ENCODE measurements around the gene VWF. TPM values are rescaled to one million over a fixed set of nuclear protein-coding genes. Genes with fewer than 3 reads are reported as not detected.
"Not testable (repeated sequence)": the region's sequence is repeated elsewhere in the genome, so short reads cannot be mapped to it uniquely, and the experiment has no call there.

The VWF gene
- total and polyA plus RNA-seq, 5 donors: 144 to 388 (median 242) TPM

- H3K27ac ChIP-seq (ENCODE audit: low read length); H3K9me3 ChIP-seq (ENCODE audit: control insufficient read depth, low read length); H3K4me1 ChIP-seq (ENCODE audit: control insufficient read depth, insufficient read depth, low read length); H3K4me3 ChIP-seq (ENCODE audit: low read length); DNase-seq; intact Hi-C loops (cut with DNase I); ATAC-seq; H3K27me3 ChIP-seq (ENCODE audit: control insufficient read depth, insufficient read depth): not testable (repeated sequence)
- 94% methylated on average over 5 of the region's 5 CpGs for WGBS
Measured at GRCh38 chr12:6102021-6102420, 22.4 kb downstream of the VWF start.

DNA sequence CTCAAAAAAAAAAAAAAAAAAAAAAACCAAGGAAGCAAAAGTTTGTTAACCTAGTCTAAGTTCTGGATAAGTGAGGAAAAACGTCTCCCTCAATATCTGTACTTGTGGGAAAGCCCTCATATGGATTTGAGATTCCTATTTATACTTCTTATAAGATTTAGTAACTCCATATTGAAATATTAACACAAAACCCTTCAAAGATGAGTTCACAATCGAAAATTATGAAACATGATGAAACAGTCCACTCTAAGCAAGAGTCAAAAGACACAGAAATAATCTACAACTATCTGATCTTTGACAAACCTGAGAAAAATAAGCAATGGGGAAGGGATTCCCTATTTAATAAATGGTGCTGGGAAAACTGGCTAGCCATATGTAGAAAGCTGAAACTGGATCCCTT, 25.2 kb downstream of the VWF start:
- Histone ChIP-seq H3K4me1 (ENCODE audit: control insufficient read depth, insufficient read depth, low read length) (no peaks in the 10 kb centered on the region), H3K27me3 (ENCODE audit: control insufficient read depth, insufficient read depth) (no peaks in the 10 kb centered on the region), H3K9me3 (ENCODE audit: control insufficient read depth, low read length) (no peaks in the 10 kb centered on the region), H3K27ac (ENCODE audit: low read length) (no peak overlapping the region), H3K4me3 (ENCODE audit: low read length) (no peak overlapping the region)
- intact Hi-C loops (cut with DNase I): no loop called here
- 65% methylated on average over 2 of the region's 2 CpGs for WGBS
- DNase-seq (no peak), ATAC-seq (no peak)

DNA sequence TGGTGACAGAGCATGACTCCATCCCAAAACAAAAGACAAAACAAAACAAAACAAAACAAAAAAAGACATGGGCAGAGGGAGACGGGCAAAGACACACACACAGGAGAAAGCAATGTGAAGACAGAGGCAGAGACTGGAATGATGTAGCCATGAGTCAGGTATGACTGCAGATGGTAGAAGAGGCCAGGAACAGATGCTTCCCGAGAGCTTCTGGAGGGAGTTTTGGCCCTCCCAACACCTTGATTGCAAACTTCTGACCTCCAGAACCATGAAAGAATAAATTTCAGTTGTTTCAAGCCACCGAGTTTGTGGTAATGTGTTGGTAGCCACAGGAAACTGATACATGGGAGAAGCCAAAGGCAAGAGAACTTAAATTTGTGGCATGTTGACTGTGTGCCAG, 27.1 kb downstream of the VWF start:
- DNase-seq (no peak), ATAC-seq (no peak)
- H3K9me3 ChIP-seq (ENCODE audit: control insufficient read depth, low read length): no peaks in the 10 kb centered on the region
- H3K4me1 ChIP-seq (ENCODE audit: control insufficient read depth, insufficient read depth, low read length): peaks cover 6% of the 10 kb centered on the region
- peak overlapping the region; percentile 16 for H3K27ac ChIP-seq (ENCODE audit: low read length)
- intact Hi-C loops (cut with DNase I): no loop called here
- no peak overlapping the region for H3K4me3 ChIP-seq (ENCODE audit: low read length)
- WGBS: 65% methylated on average over 3 of the region's 3 CpGs
- no peaks in the 10 kb centered on the region for H3K27me3 ChIP-seq (ENCODE audit: control insufficient read depth, insufficient read depth)

- WGBS: 75% methylated on average over 3 of the region's 3 CpGs
- H3K27me3 ChIP-seq (ENCODE audit: control insufficient read depth, insufficient read depth): no peaks in the 10 kb centered on the region
- intact Hi-C loops (cut with DNase I): no loop called here
- no peak overlapping the region for H3K4me3 ChIP-seq (ENCODE audit: low read length)
- ATAC-seq (no peak), DNase-seq (no peak)
- H3K4me1 ChIP-seq (ENCODE audit: control insufficient read depth, insufficient read depth, low read length): peaks cover 7% of the 10 kb centered on the region
- no peak overlapping the region for H3K27ac ChIP-seq (ENCODE audit: low read length)
- H3K9me3 ChIP-seq (ENCODE audit: control insufficient read depth, low read length): no peaks in the 10 kb centered on the region
Measured at GRCh38 chr12:6096527-6096926, 27.9 kb downstream of the VWF start.

GRCh38 chr12:6095269-6095668, 29.2 kb downstream of the VWF start:
- Histone ChIP-seq H3K9me3 (ENCODE audit: control insufficient read depth, low read length) (no peaks in the 10 kb centered on the region), H3K4me3 (ENCODE audit: low read length) (no peak overlapping the region), H3K27ac (ENCODE audit: low read length) (no peak overlapping the region), H3K27me3 (ENCODE audit: control insufficient read depth, insufficient read depth) (no peaks in the 10 kb centered on the region), H3K4me1 (ENCODE audit: control insufficient read depth, insufficient read depth, low read length) (peaks cover 7% of the 10 kb centered on the region)
- WGBS: 79% methylated on average over 4 of the region's 4 CpGs
- intact Hi-C loops (cut with DNase I): no loop called here
- no peak for DNase-seq
- ATAC-seq: no peak

GRCh38 chr12:6093764-6094163, 30.7 kb downstream of the VWF start:
- WGBS: 91% methylated on average over 2 of the region's 2 CpGs
- peaks cover 7% of the 10 kb centered on the region for H3K4me1 ChIP-seq (ENCODE audit: control insufficient read depth, insufficient read depth, low read length)
- H3K9me3 ChIP-seq (ENCODE audit: control insufficient read depth, low read length): no peaks in the 10 kb centered on the region
- H3K4me3 ChIP-seq (ENCODE audit: low read length): no peak overlapping the region
- H3K27ac ChIP-seq (ENCODE audit: low read length): no peak overlapping the region
- no peaks in the 10 kb centered on the region for H3K27me3 ChIP-seq (ENCODE audit: control insufficient read depth, insufficient read depth)
- ATAC-seq (peak in 1 of 2 donors; percentile 5), DNase-seq (no peak)
- intact Hi-C loops (cut with DNase I): no loop called here

DNA sequence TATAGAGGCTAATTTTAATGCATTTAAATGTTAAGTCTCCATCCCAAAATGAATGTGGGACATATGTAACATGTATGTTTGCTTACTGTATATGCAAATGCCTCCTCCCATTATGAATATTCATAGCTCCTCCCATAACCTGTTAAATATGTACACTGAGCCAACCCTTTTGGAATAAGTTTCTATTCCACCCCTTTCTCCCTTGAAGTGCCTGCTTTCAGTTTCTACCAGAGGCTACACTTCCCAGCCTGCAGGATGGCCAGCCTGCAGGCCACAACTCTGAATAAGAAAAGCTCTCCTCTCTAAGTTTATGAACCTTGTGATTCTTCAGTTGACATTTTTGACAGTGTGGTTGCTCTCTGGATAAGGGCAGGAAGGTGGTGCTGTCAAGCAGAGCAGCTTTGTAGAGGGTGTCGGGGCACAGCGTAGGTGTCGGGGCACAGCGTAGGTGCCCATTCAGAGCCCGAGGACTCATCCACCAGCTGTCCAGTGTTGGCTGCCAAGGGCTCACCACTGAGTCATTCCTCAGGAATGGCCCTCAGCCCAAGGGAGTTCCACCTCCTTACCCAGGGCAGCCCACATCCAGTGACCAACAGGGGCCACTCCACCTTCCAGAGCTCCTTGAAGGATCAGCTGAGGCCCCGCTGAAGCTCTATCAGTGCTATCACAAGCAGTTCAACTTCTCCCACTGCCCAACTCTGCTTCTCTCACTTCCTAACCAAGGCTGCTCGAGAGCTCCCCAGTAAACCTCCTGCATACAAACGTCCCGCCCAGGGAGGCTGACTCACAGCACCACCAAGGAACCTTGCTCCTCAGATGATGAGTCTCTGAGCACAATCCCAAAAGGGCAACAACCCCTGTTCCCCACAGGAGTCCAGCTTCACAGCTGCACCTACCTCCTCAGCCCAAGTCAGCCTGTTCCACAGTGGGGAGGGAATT, 31.4 kb downstream of the VWF start:
- Histone ChIP-seq H3K27ac (ENCODE audit: low read length) (peak overlapping the region; percentile 6), H3K4me1 (ENCODE audit: control insufficient read depth, insufficient read depth, low read length) (peaks cover 7% of the 10 kb centered on the region), H3K27me3 (ENCODE audit: control insufficient read depth, insufficient read depth) (no peaks in the 10 kb centered on the region), H3K4me3 (ENCODE audit: low read length) (no peak overlapping the region), H3K9me3 (ENCODE audit: control insufficient read depth, low read length) (no peaks in the 10 kb centered on the region)
- WGBS: 76% methylated on average over 9 of the region's 9 CpGs
- no peak for DNase-seq
- intact Hi-C loops (cut with DNase I): no loop called here
- peak; percentile 56 to 66 for ATAC-seq

- peaks cover 7% of the 10 kb centered on the region for H3K4me1 ChIP-seq (ENCODE audit: control insufficient read depth, insufficient read depth, low read length)
- ATAC-seq (no peak), DNase-seq (no peak)
- intact Hi-C loops (cut with DNase I): no loop called here
- peak overlapping the region; percentile 8 for H3K27ac ChIP-seq (ENCODE audit: low read length)
- H3K4me3 ChIP-seq (ENCODE audit: low read length): no peak overlapping the region
- WGBS: 89% methylated on average over 14 of the region's 14 CpGs
- no peaks in the 10 kb centered on the region for H3K27me3 ChIP-seq (ENCODE audit: control insufficient read depth, insufficient read depth)
- no peaks in the 10 kb centered on the region for H3K9me3 ChIP-seq (ENCODE audit: control insufficient read depth, low read length)
Measured at GRCh38 chr12:6091786-6092566, 32.5 kb downstream of the VWF start.

DNA sequence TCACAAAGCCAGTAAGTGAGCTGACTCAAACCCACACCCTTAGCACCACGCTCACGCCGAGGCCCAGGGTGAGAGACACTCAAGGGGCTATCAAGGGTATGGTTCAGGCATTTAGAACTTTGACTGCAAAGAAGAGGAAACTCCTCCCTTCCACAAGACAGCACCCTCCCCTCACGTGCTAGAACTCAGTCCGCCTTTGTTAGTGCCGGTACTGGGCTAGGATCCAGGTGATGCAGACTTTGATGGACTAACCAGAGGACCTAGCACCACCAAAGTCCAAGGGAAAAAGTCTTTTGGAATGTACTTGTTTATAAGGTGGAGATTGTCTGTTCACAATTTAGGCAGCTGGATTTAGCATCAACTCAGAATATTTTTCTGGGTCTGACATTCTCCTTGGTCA, 33.7 kb downstream of the VWF start:
- Histone ChIP-seq H3K9me3 (ENCODE audit: control insufficient read depth, low read length) (no peaks in the 10 kb centered on the region), H3K27me3 (ENCODE audit: control insufficient read depth, insufficient read depth) (no peaks in the 10 kb centered on the region), H3K27ac (ENCODE audit: low read length) (peak overlapping the region; percentile 40), H3K4me3 (ENCODE audit: low read length) (no peak overlapping the region), H3K4me1 (ENCODE audit: control insufficient read depth, insufficient read depth, low read length) (peaks cover 7% of the 10 kb centered on the region)
- DNase-seq: peak in 1 of 3 donors; percentile 50
- intact Hi-C loops (cut with DNase I): no loop called here
- peak; percentile 47 to 83 for ATAC-seq
- 29% methylated on average over 6 of the region's 6 CpGs for WGBS

DNA sequence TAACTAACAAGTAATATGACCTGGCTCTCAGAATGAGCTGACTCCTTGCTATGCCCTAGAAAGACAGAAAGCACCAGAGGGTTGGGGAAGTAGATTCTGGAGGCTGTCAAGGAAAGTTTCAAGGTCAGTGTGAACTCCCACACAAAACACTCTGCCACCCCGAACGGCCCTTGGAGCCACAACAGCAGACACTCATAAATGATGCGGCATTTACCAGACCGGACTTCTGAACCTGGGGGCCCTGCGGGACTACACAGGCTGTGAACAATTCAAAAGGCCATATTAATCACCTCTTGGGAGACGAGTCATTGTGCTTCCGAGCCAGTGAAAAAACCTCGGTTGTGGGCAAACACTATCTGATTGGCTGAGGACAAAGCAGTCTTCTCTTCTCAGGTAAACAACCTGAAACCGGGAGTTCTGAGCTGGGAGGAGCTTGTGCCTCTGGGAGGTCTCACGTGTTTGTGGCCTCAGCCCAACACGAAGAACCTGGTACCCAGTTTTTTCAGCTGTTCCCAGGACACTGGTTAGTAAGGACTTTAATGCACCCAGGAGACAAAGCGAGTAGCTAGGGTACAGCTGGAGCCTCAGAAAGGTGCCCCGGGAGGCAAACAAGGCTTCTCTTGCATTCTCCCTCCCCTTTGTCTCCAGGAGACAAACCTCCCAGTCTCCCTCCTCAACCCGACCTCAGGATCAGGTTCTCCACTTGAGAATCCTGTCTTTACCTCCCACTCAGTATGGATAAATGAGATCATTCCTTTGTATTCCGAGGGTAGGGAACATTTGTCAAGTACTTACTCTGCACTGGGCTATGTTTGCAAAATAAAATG, 35.3 kb downstream of the VWF start:
- intact Hi-C loops (cut with DNase I): no loop called here
- Histone ChIP-seq H3K27ac (ENCODE audit: low read length) (peak overlapping the region; percentile 63), H3K9me3 (ENCODE audit: control insufficient read depth, low read length) (no peaks in the 10 kb centered on the region), H3K4me1 (ENCODE audit: control insufficient read depth, insufficient read depth, low read length) (peaks cover 15% of the 10 kb centered on the region), H3K27me3 (ENCODE audit: control insufficient read depth, insufficient read depth) (no peaks in the 10 kb centered on the region), H3K4me3 (ENCODE audit: low read length) (no peak overlapping the region)
- no peak for ATAC-seq
- DNase-seq: no peak
- WGBS: 54% methylated on average over 15 of the region's 15 CpGs

Measured in right cardiac atrium (tissue), 5 donors.